Skin epidermis (tissue), 12 donors: ENCODE results near the gene ZMYM3.

Experiments used
- H3K27ac ChIP-seq, 21 experiments: fragments of 200-600 bp; sonication (generic) in 11 of 21; one replicate each; pipeline ENCODE4 v1.5.0; 2020; ENCODE audit warnings: mild to moderate bottlenecking in 3 of 21, inconsistent platforms in 2 of 21, moderate library complexity in 2 of 21
- H3K4me3 ChIP-seq, 7 experiments: fragments of 200-600 bp; sonication (generic) in 2 of 7; one replicate each; pipeline ENCODE4 v1.5.0; 2020; ENCODE audit warnings: inconsistent platforms in 2 of 7, mild to moderate bottlenecking in 2 of 7, moderate library complexity in 1 of 7

Gene ZMYM3

GRCh38 chrX:71256051-71256450 is 2.1 kb upstream of the ZMYM3 start:
- no peak overlapping the region for H3K4me3 ChIP-seq

GRCh38 chrX:71253253-71254091 is 468 bp downstream of the ZMYM3 start:
- Histone ChIP-seq H3K27ac (peak overlapping the region in 20 of 21 experiments; percentile 17 to 89 (median 78)), H3K4me3 (peak overlapping the region; percentile 46 to 63 (median 54))

More at GRCh38 chrX:71256051-71256450, 2.1 kb upstream of the ZMYM3 start:
- H3K27ac ChIP-seq = peak overlapping the region in 1 of 21 experiments; percentile 83

- H3K4me3 ChIP-seq = no peak overlapping the region
- no peak overlapping the region for H3K27ac ChIP-seq
Measured at GRCh38 chrX:71252221-71252620, 1.7 kb downstream of the ZMYM3 start.

GRCh38 chrX:71251466-71251973 is 2.4 kb downstream of the ZMYM3 start:
- no peak overlapping the region for H3K27ac ChIP-seq

DNA sequence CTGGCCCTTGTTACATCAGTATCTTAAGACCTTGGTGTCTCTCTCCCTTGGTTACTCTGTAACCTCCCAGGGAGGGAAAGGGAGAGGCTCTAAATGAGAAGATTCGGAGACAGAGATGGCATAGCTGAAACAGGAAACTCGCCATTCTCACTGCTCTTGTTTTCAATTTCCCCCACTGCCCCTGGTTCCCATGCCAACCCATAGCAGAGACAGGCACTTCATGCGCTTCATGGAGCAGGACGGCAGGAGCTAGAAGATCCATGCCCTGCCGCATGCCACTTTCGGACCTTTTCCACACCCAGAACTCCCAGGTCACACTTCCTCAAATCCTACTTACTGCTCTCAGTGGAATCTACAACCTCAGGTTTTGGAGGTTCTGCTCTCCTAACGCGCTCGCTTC is 3.1 kb downstream of the ZMYM3 start:
- H3K4me3 ChIP-seq = no peak overlapping the region

More at GRCh38 chrX:71251466-71251973, 2.4 kb downstream of the ZMYM3 start:
- H3K4me3 ChIP-seq = no peak overlapping the region

DNA sequence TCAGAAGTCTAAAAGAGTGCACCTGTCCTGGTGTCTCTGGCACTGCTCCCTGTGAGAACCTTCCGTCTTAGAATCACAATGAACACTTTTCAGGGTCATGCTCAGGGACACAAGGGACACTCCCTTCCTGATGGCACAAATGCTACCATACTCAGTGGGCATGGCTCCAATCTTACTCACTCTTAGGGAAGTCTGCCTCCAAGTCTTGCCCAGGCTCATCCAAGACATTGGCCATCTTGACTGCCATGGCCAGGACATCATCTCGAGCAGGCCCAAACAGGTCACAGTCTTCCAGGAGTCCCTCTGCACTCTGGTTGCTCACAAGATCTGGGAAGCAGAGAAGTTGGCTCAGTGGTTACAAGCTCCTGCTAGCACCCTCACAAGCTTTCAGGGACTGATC is 8.8 kb downstream of the ZMYM3 start:
- no peak overlapping the region for H3K4me3 ChIP-seq
- no peak overlapping the region for H3K27ac ChIP-seq

More for the DNA sequence above, 3.1 kb downstream of the ZMYM3 start:
- H3K27ac ChIP-seq = no peak overlapping the region

- Histone ChIP-seq H3K27ac (no peak overlapping the region), H3K4me3 (no peak overlapping the region)
Measured at GRCh38 chrX:71244359-71245128, 9.4 kb downstream of the ZMYM3 start.

GRCh38 chrX:71241301-71241700 is 12.6 kb downstream of the ZMYM3 start:
- H3K27ac ChIP-seq = no peak overlapping the region

DNA sequence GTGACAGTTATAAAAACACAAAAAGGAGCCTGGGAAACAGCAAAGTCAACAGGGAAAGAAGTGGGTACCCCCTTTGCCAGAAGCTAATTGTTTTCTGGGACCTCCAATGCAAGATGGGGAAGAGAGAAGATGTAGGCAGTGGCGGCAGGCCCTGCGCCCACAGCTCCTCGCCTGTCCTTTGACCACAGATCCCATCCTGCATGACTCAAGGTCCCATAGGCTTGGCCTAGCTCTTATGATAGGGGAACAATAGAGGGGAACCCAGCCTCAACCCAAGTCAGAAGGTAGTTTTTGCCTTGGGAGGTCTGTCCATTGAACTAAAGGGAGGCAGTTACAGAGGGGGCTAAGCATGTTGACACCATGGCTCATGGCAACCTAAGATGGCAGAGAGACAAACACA is 14.2 kb downstream of the ZMYM3 start:
- Histone ChIP-seq H3K27ac (no peak overlapping the region), H3K4me3 (no peak overlapping the region)

More at GRCh38 chrX:71241301-71241700, 12.6 kb downstream of the ZMYM3 start:
- no peak overlapping the region for H3K4me3 ChIP-seq

DNA sequence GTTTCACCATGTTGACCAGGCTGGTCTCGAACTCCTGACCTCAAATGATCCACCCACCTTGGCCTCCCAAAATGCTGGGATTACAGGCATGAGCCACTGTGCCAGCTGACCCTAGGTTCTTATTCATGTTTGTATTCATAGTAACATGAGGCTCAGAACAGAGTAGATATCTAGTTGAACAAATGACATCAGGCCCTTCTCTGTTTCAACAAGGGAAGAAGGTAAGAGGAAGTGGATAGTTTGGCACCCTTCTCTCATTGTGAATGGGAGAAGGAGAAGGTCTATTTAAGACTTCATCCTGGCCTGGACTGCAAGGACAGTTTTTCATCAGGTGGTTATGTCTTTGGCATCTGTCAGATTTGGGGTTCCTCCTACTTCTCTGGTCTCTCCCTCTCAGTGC is 17.1 kb downstream of the ZMYM3 start:
- Histone ChIP-seq H3K4me3 (no peak overlapping the region), H3K27ac (no peak overlapping the region)

DNA sequence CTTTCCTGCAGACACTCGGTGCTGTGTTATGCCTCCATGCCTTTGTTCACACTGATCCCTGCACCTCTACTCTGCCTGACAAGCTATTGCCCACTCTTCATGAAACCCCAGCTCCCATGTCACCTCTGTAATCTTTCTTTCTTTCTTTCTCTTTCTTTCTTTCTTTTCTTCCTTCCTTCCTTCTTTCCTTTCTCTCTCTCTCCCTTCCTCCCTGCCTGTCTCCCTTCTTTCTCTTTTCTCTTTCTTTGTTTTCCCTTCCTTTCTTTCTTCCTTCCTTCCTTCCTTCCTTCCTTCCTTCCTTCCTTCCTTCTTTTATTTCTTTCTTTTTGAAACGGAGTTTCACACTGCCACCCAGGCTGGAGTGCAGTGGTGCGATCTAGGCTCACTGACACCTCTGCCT is 18.5 kb downstream of the ZMYM3 start:
- Histone ChIP-seq H3K27ac (no peak overlapping the region), H3K4me3 (no peak overlapping the region)

DNA sequence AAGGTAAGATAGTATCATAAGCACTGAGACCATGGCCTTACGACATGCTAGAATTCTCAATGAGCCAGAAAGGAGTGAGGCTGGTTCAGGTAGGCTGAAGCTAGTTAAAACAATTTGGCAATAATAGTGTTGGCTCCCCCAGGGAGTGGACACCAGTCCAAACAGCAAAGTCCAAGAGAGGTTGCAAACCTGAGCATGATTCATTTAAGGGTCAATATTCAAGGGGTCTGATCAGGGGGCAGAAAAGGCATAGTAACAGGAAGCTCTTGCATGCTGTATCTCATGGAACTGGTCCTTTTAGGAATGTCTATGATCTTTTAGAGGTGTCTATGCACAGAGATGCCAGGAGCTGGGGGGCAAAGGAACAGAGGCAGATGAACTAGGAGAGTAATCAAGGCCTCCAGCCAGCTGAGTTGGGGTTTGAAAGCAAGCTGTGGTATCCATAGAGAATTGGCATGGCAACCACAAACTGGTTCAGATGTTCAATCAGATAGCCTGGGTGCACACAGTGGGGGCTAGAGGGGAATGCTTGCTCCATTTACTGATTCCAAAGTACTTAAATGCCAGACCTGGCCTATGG is 25.8 kb downstream of the ZMYM3 start:
- H3K4me3 ChIP-seq = no peak overlapping the region
- no peak overlapping the region for H3K27ac ChIP-seq

GRCh38 chrX:71227370-71228062 is 26.4 kb downstream of the ZMYM3 start:
- Histone ChIP-seq H3K27ac (no peak overlapping the region), H3K4me3 (no peak overlapping the region)

DNA sequence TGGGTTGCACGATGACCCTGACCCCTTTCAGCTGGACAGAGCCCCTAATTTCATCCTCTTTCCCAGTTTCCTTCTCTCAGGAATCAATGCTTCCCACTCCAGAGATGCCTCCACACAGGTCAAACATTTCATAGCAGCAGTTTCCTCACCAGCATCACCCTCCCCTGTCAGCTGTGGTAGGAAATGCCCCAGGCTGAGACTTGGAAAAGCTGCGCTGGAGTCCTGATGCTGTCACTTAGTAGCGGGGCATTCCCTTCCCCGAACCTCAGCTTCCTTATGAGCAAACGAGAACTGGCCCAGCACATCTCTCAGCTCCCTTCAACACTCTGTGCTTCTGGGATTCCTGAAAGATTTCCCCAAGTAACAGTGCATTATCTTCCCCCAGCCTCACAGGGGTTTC is 28.3 kb downstream of the ZMYM3 start:
- H3K4me3 ChIP-seq = no peak overlapping the region
- no peak overlapping the region for H3K27ac ChIP-seq

DNA sequence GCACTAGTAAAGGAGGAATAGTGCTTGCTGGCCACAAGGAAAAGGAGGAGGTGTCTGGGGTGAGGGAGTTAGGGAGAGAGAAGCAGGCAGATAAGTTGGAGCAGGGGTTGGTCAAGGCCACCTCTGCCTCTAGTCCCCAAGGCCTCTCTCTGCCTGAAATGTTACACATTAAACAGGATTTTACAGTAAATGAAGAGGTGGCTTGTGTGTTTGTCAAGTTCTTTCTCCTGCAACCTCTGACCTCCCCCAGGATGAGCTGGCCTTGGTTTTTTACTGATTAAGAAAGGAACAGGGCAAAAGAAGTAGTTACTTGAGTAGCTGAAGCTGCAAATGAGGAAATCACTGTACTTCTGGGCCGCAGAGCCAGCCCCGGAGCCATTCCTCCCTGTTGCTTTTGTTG is 28.9 kb downstream of the ZMYM3 start:
- no peak overlapping the region for H3K27ac ChIP-seq
- H3K4me3 ChIP-seq = no peak overlapping the region

DNA sequence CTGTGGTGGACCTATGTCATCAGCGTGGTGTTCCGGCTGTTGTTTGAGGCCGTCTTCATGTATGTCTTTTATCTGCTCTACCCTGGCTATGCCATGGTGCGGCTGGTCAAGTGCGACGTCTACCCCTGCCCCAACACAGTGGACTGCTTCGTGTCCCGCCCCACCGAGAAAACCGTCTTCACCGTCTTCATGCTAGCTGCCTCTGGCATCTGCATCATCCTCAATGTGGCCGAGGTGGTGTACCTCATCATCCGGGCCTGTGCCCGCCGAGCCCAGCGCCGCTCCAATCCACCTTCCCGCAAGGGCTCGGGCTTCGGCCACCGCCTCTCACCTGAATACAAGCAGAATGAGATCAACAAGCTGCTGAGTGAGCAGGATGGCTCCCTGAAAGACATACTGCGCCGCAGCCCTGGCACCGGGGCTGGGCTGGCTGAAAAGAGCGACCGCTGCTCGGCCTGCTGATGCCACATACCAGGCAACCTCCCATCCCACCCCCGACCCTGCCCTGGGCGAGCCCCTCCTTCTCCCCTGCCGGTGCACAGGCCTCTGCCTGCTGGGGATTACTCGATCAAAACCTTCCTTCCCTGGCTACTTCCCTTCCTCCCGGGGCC is 29.7 kb downstream of the ZMYM3 start:
- Histone ChIP-seq H3K27ac (no peak overlapping the region), H3K4me3 (no peak overlapping the region)

- H3K4me3 ChIP-seq = no peak within 1 kb of the TSS
- H3K27ac ChIP-seq = no peak within 1 kb of the TSS
Measured at GRCh38 chrX:71222929-71223328, 31.0 kb downstream of the ZMYM3 start, which contains the start of gene GJB1. TSS of gene GJB1 (plus strand) at chrX:71223224. CDS start at chrX:71223708, 484 bp downstream.

DNA sequence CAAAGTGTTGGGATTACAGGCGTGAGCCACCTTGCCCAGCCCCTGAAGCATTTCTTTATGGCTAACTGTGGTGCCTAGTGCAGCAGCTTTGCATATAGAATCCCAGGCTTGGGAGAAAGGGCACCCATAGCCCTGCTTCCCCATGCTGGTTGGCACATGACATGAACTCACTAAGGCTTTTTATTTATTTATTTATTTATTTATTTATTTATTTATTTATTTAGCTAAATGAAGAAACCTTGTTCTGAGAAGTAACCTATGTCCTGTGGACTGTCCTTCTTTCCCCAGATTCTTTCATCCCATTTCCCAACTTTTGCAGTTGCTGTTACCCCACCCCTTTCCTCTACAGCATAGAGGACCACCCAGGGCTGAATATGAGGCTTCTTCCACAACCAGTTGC is 32.8 kb downstream of the ZMYM3 start:
- no peak overlapping the region for H3K27ac ChIP-seq
- no peak overlapping the region for H3K4me3 ChIP-seq

- H3K4me3 ChIP-seq = no peak overlapping the region
- no peak overlapping the region for H3K27ac ChIP-seq
Measured at GRCh38 chrX:71217298-71217697, 36.6 kb downstream of the ZMYM3 start.
